Medulla oblongata (tissue), 1 donor: Measurements from ENCODE around the gene SSH2.

Experiments used
- DNase-seq: peaks from one replicate; pipeline ENCODE4 v3.0.0-alpha.2; 2015; ENCODE audit errors: extremely low spot score

Gene SSH2

GRCh38 chr17:29611351-29612093, 318.5 kb downstream of the SSH2 start:
- DNase-seq, result no peak

GRCh38 chr17:29610395-29610794, 319.6 kb downstream of the SSH2 start:
- no peak for DNase-seq

GRCh38 chr17:29608986-29609385, 321.0 kb downstream of the SSH2 start:
- DNase-seq, result no peak

GRCh38 chr17:29607557-29608195, 322.4 kb downstream of the SSH2 start:
- no peak for DNase-seq

- DNase-seq, result no peak
Measured at GRCh38 chr17:29603109-29603674, 326.8 kb downstream of the SSH2 start.

- DNase-seq, result no peak
Measured at GRCh38 chr17:29597361-29598172, 332.5 kb downstream of the SSH2 start.

- no peak for DNase-seq
Measured at GRCh38 chr17:29596811-29597210, 333.2 kb downstream of the SSH2 start.

GRCh38 chr17:29595943-29596774, 333.9 kb downstream of the SSH2 start:
- DNase-seq, result no peak

- no peak for DNase-seq
Measured at GRCh38 chr17:29595107-29595942, 334.7 kb downstream of the SSH2 start.

- DNase-seq, result no peak
Measured at GRCh38 chr17:29594519-29595090, 335.4 kb downstream of the SSH2 start.

GRCh38 chr17:29593591-29594518, 336.2 kb downstream of the SSH2 start:
- DNase-seq, result no peak

GRCh38 chr17:29592850-29593551, 337.0 kb downstream of the SSH2 start, which contains the start of gene ANKRD13B:
Gene ANKRD13B, plus strand, starts transcription at chr17:29593132. Its CDS starts 490 bp downstream, at chr17:29593622.
- peak; percentile 61 for DNase-seq

- peak; percentile 92 for DNase-seq
Measured at GRCh38 chr17:29591737-29592608, 338.1 kb downstream of the SSH2 start.

GRCh38 chr17:29591146-29591736, 338.8 kb downstream of the SSH2 start:
- DNase-seq, result peak; percentile 48

GRCh38 chr17:29590411-29591145, 339.4 kb downstream of the SSH2 start:
- DNase-seq, result no peak
